ENCODE data around the gene SLC9C2. TPM values are rescaled to one million over a fixed set of nuclear protein-coding genes. Genes with fewer than 3 reads are reported as not detected.
"Not testable (repeated sequence)": the region's sequence is repeated elsewhere in the genome, so short reads cannot be mapped to it uniquely, and the experiment has no call there.

Gene SLC9C2, protein sequence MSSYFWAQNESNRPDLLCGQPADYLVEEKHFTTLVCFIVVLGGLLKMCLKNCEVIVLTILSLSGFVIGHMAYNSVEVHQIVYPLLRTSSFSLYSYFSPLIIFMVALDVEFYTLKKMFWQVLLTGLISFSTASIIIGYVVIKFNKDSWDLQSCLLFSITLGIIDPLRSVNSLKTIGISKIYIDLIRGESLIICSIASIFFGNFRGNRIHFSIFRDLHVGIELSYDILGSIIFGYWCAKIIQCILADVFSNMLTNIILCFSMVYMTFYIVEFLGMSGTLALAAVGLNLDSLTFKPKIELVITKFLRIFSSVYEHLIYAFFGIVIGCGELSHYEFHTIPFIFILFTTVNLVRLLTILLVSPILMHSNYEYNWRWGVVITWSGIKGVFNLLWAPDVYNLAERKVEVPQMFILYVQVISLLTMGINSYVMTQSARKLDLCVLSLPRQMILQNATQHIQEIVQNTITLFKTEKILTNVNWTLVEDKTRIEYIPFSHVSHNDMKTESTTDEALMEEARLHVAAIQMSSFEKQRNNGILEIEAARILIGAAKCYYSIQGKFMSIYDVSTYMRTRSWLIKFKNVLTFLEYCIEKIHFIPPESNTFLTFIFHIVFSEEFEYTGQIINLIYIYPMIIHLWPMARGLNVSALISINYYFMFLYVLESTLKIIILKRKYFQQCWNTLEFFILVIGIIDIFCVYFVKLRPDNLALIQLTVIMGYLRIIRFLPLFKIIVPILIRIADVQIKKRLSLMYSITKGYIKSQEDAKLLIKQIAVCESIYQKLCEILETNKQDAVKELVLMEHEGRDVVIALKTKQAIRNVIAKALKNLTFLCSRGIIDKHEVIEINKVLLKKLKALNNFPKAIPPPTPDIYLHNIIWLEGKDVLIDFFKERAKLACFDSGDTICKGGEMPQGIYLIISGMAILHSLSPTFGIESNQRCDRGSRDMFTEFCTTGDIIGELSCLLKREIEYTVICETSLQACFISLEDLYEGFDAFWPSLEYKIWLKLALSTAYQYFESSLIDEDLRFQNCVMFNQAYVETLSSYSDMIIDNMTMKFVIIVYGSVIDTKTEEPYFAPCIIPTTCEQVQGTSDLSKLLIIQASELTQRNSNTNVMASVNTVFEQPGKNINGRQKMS
- total RNA-seq (not detected), total RNA-seq (0 to 0.07 (median 0) reads per million in 29 experiments)
- not detected for total RNA-seq (2013)

DNA sequence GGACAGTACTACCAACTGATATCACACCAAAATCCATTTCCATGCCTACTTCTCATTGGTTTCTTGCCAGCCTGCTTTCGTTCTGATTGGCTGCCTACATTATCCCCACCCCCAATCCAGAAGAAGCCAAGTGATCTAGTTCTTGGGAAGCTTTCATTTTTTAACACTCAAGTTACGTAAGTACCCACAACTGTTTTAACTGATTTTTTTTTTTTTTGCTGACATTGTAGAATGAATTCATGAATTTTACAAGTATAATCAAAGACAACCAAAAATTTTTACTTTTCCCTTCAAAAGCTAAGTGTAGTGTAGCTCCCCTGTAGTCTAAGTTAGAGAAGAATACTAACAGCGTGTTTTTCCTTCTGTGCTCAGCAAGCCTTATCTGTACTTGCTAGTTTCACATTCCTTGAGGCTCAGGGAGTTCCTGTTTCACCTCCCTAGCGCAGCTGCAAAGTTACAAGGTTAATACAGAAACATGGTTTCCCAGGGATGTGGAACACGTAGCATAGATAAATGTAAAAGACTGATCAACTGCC, at the start of gene SLC9C2:
SLC9C2 (minus strand) TSS at position 17 of the 536 bp plus-strand sequence. CDS start 1,296 bp downstream, outside the sequence.
- Histone ChIP-seq H3K27ac (ENCODE audit: low read length) (no peak within 1 kb of the TSS), H3K36me3 (ENCODE audit: control insufficient read depth in 2 of 2, extremely low read depth in 1 of 2, insufficient read depth in 1 of 2, low read length in 1 of 2) (no peaks in the 10 kb centered on the region), H3K9me3 (no peaks in the 10 kb centered on the region), H3K4me1 (ENCODE audit: control insufficient read depth in 1 of 2, extremely low read depth in 1 of 2, insufficient read depth in 2 of 2, low read length in 2 of 2) (no peaks in the 10 kb centered on the region), H3K27me3 (replicated peaks in 1 of 2; ENCODE audit: control insufficient read depth in 2 of 2, extremely low read depth in 1 of 2, insufficient read depth in 2 of 2, low read length in 1 of 2) (peaks cover 0 to 3% of the 10 kb centered on the region in 2 experiments), H3K4me3 (ENCODE audit: control insufficient read depth in 1 of 2, extremely low read depth in 1 of 2, low read length in 1 of 2) (no peak within 1 kb of the TSS)
- Mint-ChIP-seq H3K36me3 (no peaks in the 10 kb centered on the region), H3K9me3 (no peaks in the 10 kb centered on the region), H3K4me3 (no peak within 1 kb of the TSS), H3K27ac (no peak within 1 kb of the TSS), H3K4me1 (peaks cover 0 to 8% (median 3%) of the 10 kb centered on the region in 3 donors), H3K27me3 (peaks cover 0 to 7% of the 10 kb centered on the region in 2 donors)
- no peak for DNase-seq
- CTCF ChIA-PET, result interaction anchor here (0.5 to 0.7 kb wide), 3 partner anchors 90 to 1400 kb away, joined by 3 read pairs; no protein-coding TSS in a partner anchor
- POLR2A ChIA-PET, result interaction anchor here in 1 of 2 donors (0.6 kb wide), 1 partner anchor 546 kb away, joined by 3 read pairs; no protein-coding TSS in a partner anchor
- ATAC-seq (replicated peaks in 1 of 4), result no peak
- 67% methylated on average over 2 of the region's 5 CpGs for WGBS (ENCODE audit: insufficient coverage)

DNA sequence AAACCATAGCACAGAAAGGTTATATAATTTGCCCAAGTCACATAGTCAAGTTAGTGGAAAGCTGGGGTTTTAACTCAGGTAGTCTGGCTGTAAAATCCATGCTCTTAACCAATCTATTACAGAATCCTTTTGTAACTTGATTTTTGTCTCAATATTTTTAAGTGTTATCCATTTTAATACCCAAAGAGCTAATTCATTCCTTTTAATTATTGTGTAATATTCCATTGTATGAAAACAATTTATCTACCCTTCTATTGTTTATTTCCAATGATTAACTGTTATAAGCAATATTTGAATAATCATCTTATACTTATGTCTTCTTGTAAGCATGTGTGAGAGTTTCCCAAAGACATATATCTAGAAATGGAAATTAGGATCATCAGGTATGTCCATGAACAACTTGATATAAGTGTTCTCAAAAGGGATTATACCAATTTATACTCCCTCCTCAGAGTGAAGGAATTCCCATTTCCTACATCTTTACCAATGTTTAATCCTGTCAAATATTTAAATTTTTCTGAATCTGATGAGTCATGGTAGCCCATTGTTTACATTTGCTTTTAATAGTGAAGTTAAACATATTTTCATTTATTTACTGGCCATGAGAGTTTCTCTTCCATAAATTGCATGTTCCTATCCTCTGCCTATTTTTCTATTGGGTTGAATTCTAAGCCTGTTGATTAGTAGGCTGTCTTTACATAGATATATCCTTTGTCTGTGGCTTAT, 46.2 kb upstream of the SLC9C2 start:
- no peak for ATAC-seq (replicated peaks in 1 of 4)
- no peak for DNase-seq
- Histone ChIP-seq H3K27me3 (replicated peaks in 1 of 2; ENCODE audit: control insufficient read depth in 2 of 2, extremely low read depth in 1 of 2, insufficient read depth in 2 of 2, low read length in 1 of 2) (no peaks in the 10 kb centered on the region), H3K36me3 (ENCODE audit: control insufficient read depth in 2 of 2, extremely low read depth in 1 of 2, insufficient read depth in 1 of 2, low read length in 1 of 2) (no peaks in the 10 kb centered on the region), H3K4me3 (ENCODE audit: control insufficient read depth in 1 of 2, extremely low read depth in 1 of 2, low read length in 1 of 2) (no peak overlapping the region), H3K9me3 (no peaks in the 10 kb centered on the region), H3K4me1 (ENCODE audit: control insufficient read depth in 1 of 2, extremely low read depth in 1 of 2, insufficient read depth in 2 of 2, low read length in 2 of 2) (no peaks in the 10 kb centered on the region), H3K27ac (ENCODE audit: low read length) (no peak overlapping the region)
- Mint-ChIP-seq H3K4me1 (no peaks in the 10 kb centered on the region), H3K27me3 (peaks cover 4 to 12% of the 10 kb centered on the region in 2 donors), H3K27ac (no peak overlapping the region), H3K36me3 (no peaks in the 10 kb centered on the region), H3K4me3 (no peak overlapping the region), H3K9me3 (peaks cover 0 to 5% (median 0%) of the 10 kb centered on the region in 3 donors)
- POLR2A ChIA-PET, result no interaction called here
- CTCF ChIA-PET, result no interaction called here

DNA sequence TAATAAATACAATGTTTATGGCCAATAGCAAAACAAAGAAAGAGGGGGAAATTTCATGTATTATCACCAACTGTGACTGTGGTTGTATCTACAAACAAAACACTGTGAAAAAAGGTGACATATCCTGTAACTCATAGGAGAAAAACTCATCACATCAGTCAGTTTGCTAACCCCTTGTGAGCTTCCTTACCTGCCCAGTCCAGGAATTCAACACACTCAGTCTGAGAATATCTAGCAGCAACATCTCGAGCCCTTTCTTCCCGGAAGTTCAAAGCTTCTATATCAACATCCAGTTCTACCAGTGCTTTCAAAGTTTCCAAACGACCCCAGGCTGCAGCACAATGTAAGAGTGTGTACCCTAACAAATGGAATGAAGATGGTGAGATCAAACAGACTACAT, 43.8 kb upstream of the SLC9C2 start:
- Mint-ChIP-seq H3K27ac (no peak overlapping the region), H3K4me1 (no peaks in the 10 kb centered on the region), H3K27me3 (peaks cover 0 to 5% of the 10 kb centered on the region in 2 donors), H3K9me3 (peaks cover 0 to 7% (median 5%) of the 10 kb centered on the region in 3 donors), H3K4me3 (no peak overlapping the region), H3K36me3 (no peaks in the 10 kb centered on the region)
- Histone ChIP-seq H3K4me1 (ENCODE audit: control insufficient read depth in 1 of 2, extremely low read depth in 1 of 2, insufficient read depth in 2 of 2, low read length in 2 of 2) (no peaks in the 10 kb centered on the region), H3K27ac (ENCODE audit: low read length) (no peak overlapping the region), H3K4me3 (ENCODE audit: control insufficient read depth in 1 of 2, extremely low read depth in 1 of 2, low read length in 1 of 2) (no peak overlapping the region), H3K27me3 (replicated peaks in 1 of 2; ENCODE audit: control insufficient read depth in 2 of 2, extremely low read depth in 1 of 2, insufficient read depth in 2 of 2, low read length in 1 of 2) (no peaks in the 10 kb centered on the region), H3K36me3 (ENCODE audit: control insufficient read depth in 2 of 2, extremely low read depth in 1 of 2, insufficient read depth in 1 of 2, low read length in 1 of 2) (no peaks in the 10 kb centered on the region), H3K9me3 (no peaks in the 10 kb centered on the region)
- ATAC-seq (replicated peaks in 1 of 4), result no peak
- POLR2A ChIA-PET, result no interaction called here
- CTCF ChIA-PET, result interaction anchor here in 1 of 2 donors (0.6 to 0.7 kb wide), 2 partner anchors 23 to 1843 kb away, joined by 3 to 4 read pairs; no protein-coding TSS in a partner anchor
- no CpG with 5 or more reads among the region's 3 CpGs for WGBS (ENCODE audit: insufficient coverage)
- DNase-seq, result no peak

DNA sequence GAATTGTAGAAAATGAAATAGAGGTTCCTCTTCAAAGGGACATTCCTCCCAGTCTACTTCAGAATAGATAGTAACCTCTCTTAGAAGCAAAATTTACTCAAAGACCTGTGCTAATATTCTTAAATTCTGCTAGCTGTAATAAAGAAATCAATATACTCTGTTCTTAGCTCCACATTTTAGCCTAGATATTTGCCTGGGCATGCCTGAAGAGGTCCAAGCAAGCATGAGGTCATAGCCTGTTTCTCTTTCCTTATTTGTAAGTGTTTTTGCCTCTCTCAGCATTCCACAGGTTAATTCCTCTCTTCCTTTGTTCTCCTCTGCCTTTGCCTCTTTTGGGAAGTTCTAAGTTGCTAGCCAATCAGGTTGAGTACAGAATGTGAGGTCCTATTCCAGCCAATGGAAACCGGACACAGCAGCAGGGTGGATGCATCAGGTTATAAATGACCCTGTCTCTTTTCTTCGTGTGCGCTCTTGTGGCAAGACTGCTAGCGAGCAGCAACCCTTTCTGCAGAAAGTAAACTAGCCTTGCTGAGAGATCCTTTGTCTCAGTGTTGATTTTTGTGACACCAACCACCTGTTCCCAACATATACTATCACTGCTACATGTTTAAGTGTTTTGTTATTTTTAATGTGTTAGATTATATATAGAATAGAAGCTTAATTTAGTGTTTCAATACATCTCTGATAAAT, 39.7 kb upstream of the SLC9C2 start:
- H3K9me3 ChIP-seq; H3K4me1 Mint-ChIP-seq; H3K36me3 ChIP-seq (ENCODE audit: control insufficient read depth in 2 of 2, extremely low read depth in 1 of 2, insufficient read depth in 1 of 2, low read length in 1 of 2); H3K27ac Mint-ChIP-seq; H3K9me3 Mint-ChIP-seq; H3K36me3 Mint-ChIP-seq; H3K4me3 ChIP-seq (ENCODE audit: control insufficient read depth in 1 of 2, extremely low read depth in 1 of 2, low read length in 1 of 2); H3K27me3 ChIP-seq (replicated peaks in 1 of 2; ENCODE audit: control insufficient read depth in 2 of 2, extremely low read depth in 1 of 2, insufficient read depth in 2 of 2, low read length in 1 of 2); ATAC-seq (replicated peaks in 1 of 4); DNase-seq; H3K4me3 Mint-ChIP-seq; H3K27ac ChIP-seq (ENCODE audit: low read length); H3K27me3 Mint-ChIP-seq; H3K4me1 ChIP-seq (ENCODE audit: control insufficient read depth in 1 of 2, extremely low read depth in 1 of 2, insufficient read depth in 2 of 2, low read length in 2 of 2): not testable (repeated sequence)
- ChIA-PET CTCF (interaction anchor here in 1 of 2 donors (0.6 kb wide), 1 partner anchor 260 kb away, joined by 4 read pairs; no protein-coding TSS in a partner anchor), POLR2A (interaction anchor here in 1 of 2 donors (0.6 kb wide), 1 partner anchor 125 kb away, joined by 5 read pairs; no protein-coding TSS in a partner anchor)
- no CpG with 5 or more reads among the region's 4 CpGs for WGBS (ENCODE audit: insufficient coverage)

DNA sequence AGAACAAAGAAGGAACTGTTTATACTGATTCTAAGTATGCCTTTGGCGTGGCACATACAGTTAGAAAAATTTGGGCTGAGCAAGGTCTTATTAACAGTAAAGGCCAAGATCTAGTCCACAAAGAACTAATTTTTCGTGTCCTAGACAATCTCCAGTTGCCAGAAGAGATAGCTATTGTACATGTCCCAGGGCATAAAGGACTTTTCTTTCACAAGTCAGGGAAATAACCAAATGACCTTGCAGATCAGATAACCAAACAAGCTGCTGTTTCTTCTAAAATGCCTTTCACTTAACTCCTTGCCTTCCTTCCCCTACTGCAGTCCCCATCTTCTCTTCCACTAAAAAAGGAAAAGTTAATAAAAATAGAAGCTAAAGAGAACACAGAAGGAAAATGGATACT, 36.2 kb upstream of the SLC9C2 start:
- H3K27me3 ChIP-seq (replicated peaks in 1 of 2; ENCODE audit: control insufficient read depth in 2 of 2, extremely low read depth in 1 of 2, insufficient read depth in 2 of 2, low read length in 1 of 2), result no peaks in the 10 kb centered on the region
- peaks cover 7 to 12% (median 7%) of the 10 kb centered on the region in 3 donors for H3K9me3 Mint-ChIP-seq
- H3K9me3 ChIP-seq, result no peaks in the 10 kb centered on the region
- H3K27ac ChIP-seq (ENCODE audit: low read length), result no peak overlapping the region
- no peak overlapping the region for H3K27ac Mint-ChIP-seq
- ChIA-PET CTCF (no interaction called here), POLR2A (no interaction called here)
- H3K4me3 Mint-ChIP-seq, result no peak overlapping the region
- no peak for DNase-seq
- H3K27me3 Mint-ChIP-seq, result peaks cover 4 to 5% of the 10 kb centered on the region in 2 donors
- ATAC-seq (replicated peaks in 1 of 4), result no peak
- H3K4me1 ChIP-seq (ENCODE audit: control insufficient read depth in 1 of 2, extremely low read depth in 1 of 2, insufficient read depth in 2 of 2, low read length in 2 of 2), result no peaks in the 10 kb centered on the region
- H3K36me3 ChIP-seq (ENCODE audit: control insufficient read depth in 2 of 2, extremely low read depth in 1 of 2, insufficient read depth in 1 of 2, low read length in 1 of 2), result no peaks in the 10 kb centered on the region
- no peaks in the 10 kb centered on the region for H3K4me1 Mint-ChIP-seq
- 50% methylated on average over 2 of the region's 2 CpGs for WGBS (ENCODE audit: insufficient coverage)
- no peak overlapping the region for H3K4me3 ChIP-seq (ENCODE audit: control insufficient read depth in 1 of 2, extremely low read depth in 1 of 2, low read length in 1 of 2)
- H3K36me3 Mint-ChIP-seq, result no peaks in the 10 kb centered on the region

Data from T-cell (primary cell).